Neutrophil (primary cell): ENCODE results near the gene PRSS16.

Source experiments
- H3K27ac ChIP-seq: fragments of 200-600 bp; sonication (generic); 2 replicates; pipeline ENCODE4 v1.5.1; 2016; ENCODE audit warnings: mild to moderate bottlenecking, moderate library complexity
- H3K27me3 ChIP-seq: fragments of 200-600 bp; sonication (generic); 2 replicates; pipeline ENCODE4 v1.6.0; 2016; ENCODE audit warnings: mild to moderate bottlenecking
- H3K36me3 ChIP-seq: fragments of 200-600 bp; sonication (generic); 2 replicates; pipeline ENCODE4 v1.5.1; 2017
- H3K4me1 ChIP-seq, 2 experiments: fragments of 200-600 bp in 1 of 2; sonication (generic) in 1 of 2; 1 replicate in 1 of 2; 2 replicates in 1 of 2; pipeline versions ENCODE4 v1.5.1 to v1.6.1; 2013 to 2016; ENCODE audit warnings: low read depth in 1 of 2, low read length in 1 of 2, mild to moderate bottlenecking in 1 of 2, moderate library complexity in 1 of 2; ENCODE audit not compliant: control insufficient read depth in 1 of 2, insufficient read depth in 1 of 2
- H3K4me3 ChIP-seq, 2 experiments: fragments of 200-600 bp in 1 of 2; sonication (generic) in 1 of 2; 1 replicate in 1 of 2; 2 replicates in 1 of 2; pipeline ENCODE4 v1.5.1; 2013 to 2016; ENCODE audit warnings: low read depth in 1 of 2, low read length in 1 of 2, mild to moderate bottlenecking in 1 of 2, moderate library complexity in 1 of 2
- H3K9me3 ChIP-seq: fragments of 200-600 bp; sonication (generic); 2 replicates; pipeline ENCODE4 v1.5.1; 2016
- TF ChIP-seq, protein P1 (sequence below): fragments of 200-600 bp; sonication (generic); IDR thresholded peaks from 2 replicates; pipeline ENCODE4 v1.5.1; 2016; ENCODE audit warnings: antibody characterized with exemption

The PRSS16 gene

GRCh38 chr6:27288136-27289044, 40.9 kb downstream of the PRSS16 start:
- TF ChIP-seq, protein P1, sequence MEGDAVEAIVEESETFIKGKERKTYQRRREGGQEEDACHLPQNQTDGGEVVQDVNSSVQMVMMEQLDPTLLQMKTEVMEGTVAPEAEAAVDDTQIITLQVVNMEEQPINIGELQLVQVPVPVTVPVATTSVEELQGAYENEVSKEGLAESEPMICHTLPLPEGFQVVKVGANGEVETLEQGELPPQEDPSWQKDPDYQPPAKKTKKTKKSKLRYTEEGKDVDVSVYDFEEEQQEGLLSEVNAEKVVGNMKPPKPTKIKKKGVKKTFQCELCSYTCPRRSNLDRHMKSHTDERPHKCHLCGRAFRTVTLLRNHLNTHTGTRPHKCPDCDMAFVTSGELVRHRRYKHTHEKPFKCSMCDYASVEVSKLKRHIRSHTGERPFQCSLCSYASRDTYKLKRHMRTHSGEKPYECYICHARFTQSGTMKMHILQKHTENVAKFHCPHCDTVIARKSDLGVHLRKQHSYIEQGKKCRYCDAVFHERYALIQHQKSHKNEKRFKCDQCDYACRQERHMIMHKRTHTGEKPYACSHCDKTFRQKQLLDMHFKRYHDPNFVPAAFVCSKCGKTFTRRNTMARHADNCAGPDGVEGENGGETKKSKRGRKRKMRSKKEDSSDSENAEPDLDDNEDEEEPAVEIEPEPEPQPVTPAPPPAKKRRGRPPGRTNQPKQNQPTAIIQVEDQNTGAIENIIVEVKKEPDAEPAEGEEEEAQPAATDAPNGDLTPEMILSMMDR, result no peak
- Histone ChIP-seq H3K9me3 (peaks cover 5% of the 10 kb centered on the region), H3K27ac (no peak overlapping the region), H3K4me3 (no peak overlapping the region), H3K4me1 (no peaks in the 10 kb centered on the region), H3K27me3 (peaks cover 100% of the 10 kb centered on the region), H3K36me3 (no peaks in the 10 kb centered on the region)

DNA sequence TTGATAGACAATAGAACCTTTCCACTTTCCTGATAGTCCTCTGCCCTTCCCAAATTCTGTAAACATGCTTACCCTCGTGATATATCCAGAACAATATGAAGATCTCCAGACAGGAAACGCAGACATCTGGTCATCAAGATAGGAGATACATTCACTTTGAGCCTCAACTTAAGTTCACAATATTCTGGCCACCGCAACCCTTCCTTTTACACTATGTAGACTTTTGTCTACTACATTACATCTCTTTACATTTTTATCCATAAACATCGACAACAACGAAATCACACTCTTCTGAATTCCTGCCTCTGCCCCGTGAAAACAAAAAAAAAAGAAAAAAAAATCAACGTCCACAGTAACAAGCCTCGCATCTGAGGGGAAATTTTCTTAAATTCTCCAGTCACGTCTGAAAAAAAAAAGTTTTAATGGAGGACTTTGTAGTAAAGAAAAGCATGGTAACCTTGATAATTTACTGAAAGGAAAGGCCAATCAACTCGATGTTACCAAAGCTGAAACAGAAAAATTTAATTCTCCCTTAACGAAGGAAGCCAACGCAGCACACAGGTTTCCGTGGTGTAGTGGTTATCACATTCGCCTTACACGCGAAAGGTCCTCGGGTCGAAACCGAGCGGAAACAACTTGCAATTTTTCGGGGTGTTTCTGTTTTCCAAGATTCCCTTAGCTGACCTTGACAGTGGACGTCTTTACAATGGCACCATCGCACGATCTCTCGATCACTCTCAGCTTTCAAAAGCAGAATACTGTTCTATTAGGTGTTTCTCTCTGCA, 42.8 kb downstream of the PRSS16 start:
- Histone ChIP-seq H3K27me3 (peaks cover 100% of the 10 kb centered on the region), H3K9me3 (peaks cover 5% of the 10 kb centered on the region), H3K36me3 (no peaks in the 10 kb centered on the region), H3K27ac (no peak overlapping the region), H3K4me3 (no peak overlapping the region), H3K4me1 (no peaks in the 10 kb centered on the region)
- TF ChIP-seq, protein P1, result no peak

GRCh38 chr6:27290850-27291208, 43.3 kb downstream of the PRSS16 start:
- Histone ChIP-seq H3K4me1 (no peaks in the 10 kb centered on the region), H3K9me3 (peaks cover 5% of the 10 kb centered on the region), H3K36me3 (no peaks in the 10 kb centered on the region), H3K27ac (no peak overlapping the region), H3K27me3 (peaks cover 100% of the 10 kb centered on the region), H3K4me3 (no peak overlapping the region)
- TF ChIP-seq, protein P1, result no peak

GRCh38 chr6:27293436-27294098, 46.1 kb downstream of the PRSS16 start:
- H3K4me3 ChIP-seq, result no peak overlapping the region
- TF ChIP-seq, protein P1, result no peak
- peaks cover 5% of the 10 kb centered on the region for H3K9me3 ChIP-seq
- H3K36me3 ChIP-seq, result no peaks in the 10 kb centered on the region
- H3K27ac ChIP-seq, result no peak overlapping the region
- H3K4me1 ChIP-seq, result no peaks in the 10 kb centered on the region
- H3K27me3 ChIP-seq, result peaks cover 100% of the 10 kb centered on the region

- TF ChIP-seq, protein P1, result no peak
- Histone ChIP-seq H3K4me1 (no peaks in the 10 kb centered on the region), H3K4me3 (no peak overlapping the region), H3K36me3 (no peaks in the 10 kb centered on the region), H3K27me3 (peaks cover 100% of the 10 kb centered on the region), H3K27ac (no peak overlapping the region), H3K9me3 (peaks cover 5% of the 10 kb centered on the region)
Observed at GRCh38 chr6:27294409-27294808, 46.9 kb downstream of the PRSS16 start.
